ENCODE data around the gene MYO9A. TPM values are rescaled to one million over a fixed set of nuclear protein-coding genes. Genes with fewer than 3 reads are reported as not detected.
A peak's percentile ranks its signal among the peaks of the same experiment; 100 is the strongest.

The MYO9A gene
- total and polyA plus RNA-seq, 10 of the 15 experiments (the other 5 are each of a cell fraction or from before 2014, with no cell fraction given), result 3.3 to 25.3 (median 12.2) TPM

- in situ Hi-C loops (cut with MboI), result no loop called here
- FAIRE-seq, result peak; percentile 74
- TF ChIP-seq KAT2A (conservative IDR thresholded peaks at IDR 0.05; ENCODE audit: control insufficient read depth, low read depth, low read length), result no peak
- peak; percentile 92 for TF ChIP-seq RCOR1 (conservative IDR thresholded peaks at IDR 0.05; ENCODE audit: low read depth, low read length)
- peak; percentile 100 for TF ChIP-seq RUNX3 (IDR thresholded peaks at IDR 0.05; ENCODE audit: low read length)
- TF ChIP-seq EZH2 (IDR thresholded peaks at IDR 0.05; ENCODE audit: borderline replicate concordance, control insufficient read depth, low read depth, low read length), result no peak
- peak; percentile 77 for TF ChIP-seq DPF2 (IDR thresholded peaks at IDR 0.05)
- TF ChIP-seq SMC3 (IDR thresholded peaks at IDR 0.05; ENCODE audit: borderline replicate concordance, low read length), result peak; percentile 34; the same call in 1 of the 2 replicates
- no peak for TF ChIP-seq TCF7 (IDR thresholded peaks at IDR 0.05; ENCODE audit: borderline replicate concordance)
- no peak for TF ChIP-seq MYC (IDR thresholded peaks at IDR 0.05; ENCODE audit: insufficient read depth, insufficient read length, insufficient replicate concordance, low read length, severe bottlenecking)
- peak; percentile 94 for TF ChIP-seq EED (IDR thresholded peaks at IDR 0.05; ENCODE audit: low read depth)
- TF ChIP-seq MYB (IDR thresholded peaks at IDR 0.05; ENCODE audit: borderline replicate concordance, low read depth, low read length), result no peak
- TF ChIP-seq SIX5 (IDR thresholded peaks at IDR 0.05; ENCODE audit: low read depth, low read length, severe bottlenecking), result no peak
- TF ChIP-seq JUNB (IDR thresholded peaks at IDR 0.05), result peak; percentile 74
- no peak for TF ChIP-seq SREBF1 (IDR thresholded peaks at IDR 0.05; ENCODE audit: low read length)
- TF ChIP-seq ASH2L (IDR thresholded peaks at IDR 0.05; ENCODE audit: borderline replicate concordance, low read depth), result 0 out of 2 replicates have a peak, but pooled peaks have one; percentile 83
- TF ChIP-seq, protein P1, sequence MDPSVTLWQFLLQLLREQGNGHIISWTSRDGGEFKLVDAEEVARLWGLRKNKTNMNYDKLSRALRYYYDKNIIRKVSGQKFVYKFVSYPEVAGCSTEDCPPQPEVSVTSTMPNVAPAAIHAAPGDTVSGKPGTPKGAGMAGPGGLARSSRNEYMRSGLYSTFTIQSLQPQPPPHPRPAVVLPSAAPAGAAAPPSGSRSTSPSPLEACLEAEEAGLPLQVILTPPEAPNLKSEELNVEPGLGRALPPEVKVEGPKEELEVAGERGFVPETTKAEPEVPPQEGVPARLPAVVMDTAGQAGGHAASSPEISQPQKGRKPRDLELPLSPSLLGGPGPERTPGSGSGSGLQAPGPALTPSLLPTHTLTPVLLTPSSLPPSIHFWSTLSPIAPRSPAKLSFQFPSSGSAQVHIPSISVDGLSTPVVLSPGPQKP (IDR thresholded peaks at IDR 0.05; ENCODE audit: low read depth, low read length), result no peak
- TF ChIP-seq JUND (IDR thresholded peaks at IDR 0.05; ENCODE audit: low read depth, low read length), result no peak
- no peak for TF ChIP-seq ZNF687 (IDR thresholded peaks at IDR 0.05)
Measured at GRCh38 chr15:72141171-72142084, 23.5 kb upstream of the MYO9A start.

More at GRCh38 chr15:72141171-72142084, 23.5 kb upstream of the MYO9A start:
- H2AFZ ChIP-seq (ENCODE audit: control insufficient read depth, low read depth, low read length), result peak overlapping the region; percentile 83
- ChIA-PET CTCF (interaction anchor here (0.5 to 3.1 kb wide), 7 partner anchors 12 to 361 kb away, joined by 3 to 15 read pairs (median 3); no protein-coding TSS in a partner anchor), RAD21 (ENCODE audit: unreplicated experiment) (interaction anchor here (0.6 to 1.7 kb wide), 12 partner anchors 8 to 398 kb away, joined by 3 to 11 read pairs (median 5); partner anchors contain the start of genes MYO9A and SENP8), SMC1A (ENCODE audit: uncharacterized antibody, unreplicated experiment) (interaction anchor here (0.5 to 2.1 kb wide), 14 partner anchors 10 to 248 kb away, joined by 3 to 20 read pairs (median 4); partner anchors contain the start of genes MYO9A and SENP8), POLR2A (interaction anchor here (0.6 to 1.5 kb wide), 7 partner anchors 10 to 1270 kb away, joined by 3 to 9 read pairs (median 4); partner anchors contain the start of genes MYO9A and SENP8)
- H3K9ac ChIP-seq (ENCODE audit: control insufficient read depth, insufficient read depth, low read length), result peak overlapping the region; percentile 67
- H3K4me2 ChIP-seq (ENCODE audit: control insufficient read depth, insufficient read depth), result peak overlapping the region; percentile 97
- DNase-seq (ENCODE audit: low read depth, low spot score) (peak; percentile 87), ATAC-seq (peak; percentile 100)
- H3K27ac ChIP-seq (ENCODE audit: control insufficient read depth, insufficient read depth), result peak overlapping the region; percentile 93
- peak overlapping the region; percentile 34; the same call in 1 of the 2 replicates for H3K4me3 ChIP-seq
- H3K9me3 ChIP-seq (replicated peaks; ENCODE audit: control insufficient read depth, insufficient read depth, low read length), result no peaks in the 10 kb centered on the region
- no peaks in the 10 kb centered on the region for H4K20me1 ChIP-seq (ENCODE audit: control insufficient read depth, insufficient read depth)
- intact Hi-C loops (cut with micrococcal nuclease; ENCODE audit: unreplicated experiment), result loop anchor here (1.0 to 5.0 kb wide), 2 partner anchors 23 to 64 kb away; partner anchors contain the start of genes MYO9A and SENP8
- BruUV-seq (replicated peaks), result no TSS peak
- 0% methylated on average over 4 of the region's 4 CpGs for WGBS (ENCODE audit: insufficient coverage, insufficient replicate concordance, low lambda C conversion rate, missing lambda C conversion rate)
- no peaks in the 10 kb centered on the region for H3K36me3 ChIP-seq (ENCODE audit: control insufficient read depth in 2 of 2, insufficient read depth in 2 of 2, low read length in 1 of 2)
- H3K27me3 ChIP-seq (replicated peaks in 1 of 2; ENCODE audit: control insufficient read depth in 2 of 2, insufficient read depth in 2 of 2, low read length in 1 of 2), result no peaks in the 10 kb centered on the region
- no peaks in the 10 kb centered on the region for H3K79me2 ChIP-seq (ENCODE audit: control insufficient read depth, insufficient read depth, low read length)
- H3K4me1 ChIP-seq (ENCODE audit: control insufficient read depth, insufficient read depth, low read length), result peaks cover 20% of the 10 kb centered on the region

Data from GM12878 (cell line).